Measurements from ENCODE around the gene CEP295NL.
"Not testable (repeated sequence)": the region's sequence is repeated elsewhere in the genome, so short reads cannot be mapped to it uniquely, and the experiment has no call there.

The CEP295NL gene

GRCh38 chr17:78903101-78903779 lies at the start of gene CEP295NL:
Gene CEP295NL, minus strand, starts transcription at chr17:78903201. Its CDS starts 1,373 bp downstream, at chr17:78901828.
- no peak for DNase-seq

- no peak for DNase-seq
These were observed 49.7 kb upstream of the CEP295NL start for GRCh38 chr17:78952706-78953105.

GRCh38 chr17:78951967-78952551 lies 49.1 kb upstream of the CEP295NL start:
- no peak for DNase-seq

- DNase-seq, result no peak
These were observed 47.9 kb upstream of the CEP295NL start for GRCh38 chr17:78950870-78951269.

- no peak for DNase-seq
These were observed 44.5 kb upstream of the CEP295NL start for GRCh38 chr17:78947235-78948149.

- no peak for DNase-seq
These were observed 43.6 kb upstream of the CEP295NL start for GRCh38 chr17:78946631-78947030.

GRCh38 chr17:78946131-78946530 lies 43.1 kb upstream of the CEP295NL start:
- DNase-seq, result no peak

GRCh38 chr17:78945455-78945854 lies 42.5 kb upstream of the CEP295NL start:
- DNase-seq, result not testable (repeated sequence)

- DNase-seq, result no peak
These were observed 42.0 kb upstream of the CEP295NL start for GRCh38 chr17:78944956-78945355.

GRCh38 chr17:78944026-78944425 lies 41.0 kb upstream of the CEP295NL start:
- no peak for DNase-seq

- DNase-seq, result no peak
These were observed 37.7 kb upstream of the CEP295NL start for GRCh38 chr17:78940708-78941107.

- no peak for DNase-seq
These were observed 37.3 kb upstream of the CEP295NL start for GRCh38 chr17:78940258-78940657.

- no peak for DNase-seq
These were observed 36.6 kb upstream of the CEP295NL start for GRCh38 chr17:78939615-78940014.

GRCh38 chr17:78937561-78937960 lies 34.6 kb upstream of the CEP295NL start:
- DNase-seq, result no peak

GRCh38 chr17:78935419-78936323 lies 32.7 kb upstream of the CEP295NL start:
- no peak for DNase-seq

GRCh38 chr17:78934681-78935418 lies 31.8 kb upstream of the CEP295NL start:
- no peak for DNase-seq

- peak in 1 of 2 donors; percentile 26 for DNase-seq
These were observed 31.1 kb upstream of the CEP295NL start for GRCh38 chr17:78933959-78934568.

GRCh38 chr17:78933025-78933958 lies 30.3 kb upstream of the CEP295NL start:
- DNase-seq, result peak; percentile 37 to 50

GRCh38 chr17:78929908-78930775 lies 27.1 kb upstream of the CEP295NL start:
- no peak for DNase-seq

Measured in CD4-positive, alpha-beta T cell treated with Interleukin-4 for 1 hour (primary cell).